ENCODE measurements around the gene YPEL1.

- TF ChIP-seq GATA3 (IDR thresholded peaks at IDR 0.05; ENCODE audit: low read depth, low read length) = no peak
- TF ChIP-seq GATA2 (IDR thresholded peaks at IDR 0.05; ENCODE audit: low read depth, low read length) = no peak
These were observed 45.2 kb downstream of the YPEL1 start for GRCh38 chr22:21690401-21690801.
